IPS-18c (cell line): ENCODE results near the gene ARL8B.
A peak's percentile ranks its signal among the peaks of the same experiment; 100 is the strongest.
"Not testable (repeated sequence)": the region's sequence is repeated elsewhere in the genome, so short reads cannot be mapped to it uniquely, and the experiment has no call there.

Source experiments
- H3K4me3 ChIP-seq: 2 replicates; pipeline ENCODE4 v1.7.0; 2013; ENCODE audit warnings: low read depth, mild to moderate bottlenecking, low read length, moderate library complexity; ENCODE audit not compliant: insufficient read depth
- H3K9me3 ChIP-seq: one replicate; pipeline ENCODE4 v1.6.1; 2013; ENCODE audit warnings: mild to moderate bottlenecking, low read length, moderate library complexity; ENCODE audit not compliant: control insufficient read depth, insufficient read depth

ARL8B gene

GRCh38 chr3:5122030-5122740, at the start of gene ARL8B:
ARL8B (plus strand) TSS chr3:5122292; CDS start chr3:5122466, 174 bp downstream.
- no peaks in the 10 kb centered on the region for H3K9me3 ChIP-seq
- peak within 1 kb of the TSS; percentile 98 for H3K4me3 ChIP-seq

DNA sequence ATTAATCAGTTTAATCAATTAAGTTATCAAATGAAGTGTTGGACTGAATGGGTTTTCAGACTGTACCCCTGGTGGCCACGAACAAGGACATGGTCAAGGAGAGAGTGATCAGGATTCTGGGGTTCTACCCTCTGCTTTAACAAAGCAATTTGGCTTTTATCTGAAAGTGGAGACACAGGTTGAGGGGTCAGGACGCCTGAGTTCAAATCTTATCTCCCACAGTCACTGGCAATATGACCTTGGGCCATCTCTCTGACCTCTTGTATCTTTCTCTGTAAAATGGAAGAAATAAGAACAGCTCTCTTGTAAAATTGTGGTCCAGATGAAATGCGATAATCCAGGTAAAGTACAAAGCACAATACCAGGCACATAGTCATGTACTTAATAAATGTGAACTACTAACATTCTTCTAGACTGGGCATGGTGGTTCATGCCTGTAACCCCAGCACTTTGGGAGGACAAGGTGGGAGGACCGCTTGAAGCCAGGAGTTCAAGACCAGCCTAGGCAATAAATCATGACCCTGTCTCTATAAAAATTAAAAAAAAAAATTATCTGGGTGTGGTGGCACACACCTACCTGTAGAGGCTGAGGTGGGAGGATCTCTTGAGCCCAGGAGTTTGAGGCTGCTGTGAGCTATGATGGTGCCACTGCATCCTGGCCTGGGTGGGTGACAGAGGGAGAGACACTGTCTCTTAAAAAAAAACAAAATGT, 48.6 kb upstream of the ARL8B start:
- H3K9me3 ChIP-seq = no peaks in the 10 kb centered on the region
- no peak overlapping the region for H3K4me3 ChIP-seq

GRCh38 chr3:5078151-5078550, 43.9 kb upstream of the ARL8B start:
- Histone ChIP-seq H3K4me3 (no peak overlapping the region), H3K9me3 (peaks cover 2% of the 10 kb centered on the region)

GRCh38 chr3:5079761-5080160, 42.3 kb upstream of the ARL8B start:
- H3K4me3 ChIP-seq = no peak overlapping the region

GRCh38 chr3:5080779-5081550, 41.1 kb upstream of the ARL8B start:
- Histone ChIP-seq H3K4me3 (no peak overlapping the region), H3K9me3 (peaks cover 2% of the 10 kb centered on the region)

More at GRCh38 chr3:5079761-5080160, 42.3 kb upstream of the ARL8B start:
- peaks cover 2% of the 10 kb centered on the region for H3K9me3 ChIP-seq

DNA sequence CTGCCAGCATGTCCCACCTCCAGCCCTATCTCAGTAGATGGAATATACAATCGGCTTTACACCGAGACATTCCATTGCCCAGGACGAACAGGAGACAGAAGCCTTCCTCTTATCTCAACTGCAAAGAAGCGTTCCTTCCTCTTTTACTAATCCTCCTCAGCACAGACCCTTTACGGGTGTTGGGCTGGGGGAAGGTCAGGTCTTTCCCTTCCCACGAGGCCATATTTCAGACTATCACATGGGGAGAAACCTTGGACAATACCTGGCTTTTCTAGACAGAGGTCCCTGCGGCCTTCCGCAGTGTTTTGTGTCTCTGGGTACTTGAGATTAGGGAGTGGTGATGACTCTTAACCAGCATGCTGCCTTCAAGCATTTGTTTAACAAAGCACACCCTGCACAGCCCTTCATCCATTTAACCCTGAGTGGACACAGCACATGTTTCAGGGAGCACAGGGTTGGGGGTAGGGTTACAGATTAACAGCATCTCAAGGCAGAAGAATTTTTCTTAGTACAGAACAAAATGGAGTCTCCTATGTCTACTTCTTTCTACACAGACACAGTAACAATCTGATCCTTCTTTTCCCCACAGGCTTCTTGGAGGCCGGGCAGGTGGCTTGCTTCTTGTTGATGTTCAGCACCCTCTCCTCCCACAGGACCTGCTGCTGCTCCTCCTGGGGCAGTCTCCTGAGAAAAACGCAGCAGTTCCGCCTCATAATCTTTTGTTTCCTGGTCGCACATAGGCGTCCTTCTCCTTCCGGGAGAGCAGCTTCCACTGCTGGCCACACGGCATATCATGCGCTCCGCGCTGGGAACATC, 39.9 kb upstream of the ARL8B start:
- not testable (repeated sequence) for H3K4me3 ChIP-seq, H3K9me3 ChIP-seq

- peaks cover 2% of the 10 kb centered on the region for H3K9me3 ChIP-seq
- H3K4me3 ChIP-seq = no peak overlapping the region
These were observed 39.3 kb upstream of the ARL8B start for GRCh38 chr3:5082789-5083115.

DNA sequence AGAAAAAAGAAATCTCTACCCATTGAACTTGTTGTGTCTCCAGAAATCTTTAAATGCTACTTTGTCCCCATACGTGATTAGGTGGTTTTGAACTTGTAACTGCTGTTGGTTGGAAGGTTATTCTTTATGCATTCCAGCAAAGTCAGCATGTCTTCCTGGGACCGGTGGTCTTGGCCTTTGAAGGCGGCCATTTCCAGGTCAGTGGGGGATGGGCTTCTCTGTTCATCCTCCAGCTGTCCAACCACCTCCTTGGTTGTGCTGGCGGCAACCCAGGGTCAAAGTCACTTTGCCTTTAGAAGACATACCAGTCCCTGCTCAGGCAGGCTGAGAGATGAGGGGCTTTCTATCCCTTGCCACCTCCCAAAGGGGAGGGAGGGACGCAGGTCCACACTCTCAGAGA, 37.9 kb upstream of the ARL8B start:
- no peak overlapping the region for H3K4me3 ChIP-seq
- H3K9me3 ChIP-seq = peaks cover 2% of the 10 kb centered on the region

- H3K4me3 ChIP-seq = no peak overlapping the region
- no peaks in the 10 kb centered on the region for H3K9me3 ChIP-seq
These were observed 35.4 kb upstream of the ARL8B start for GRCh38 chr3:5086708-5087107.

DNA sequence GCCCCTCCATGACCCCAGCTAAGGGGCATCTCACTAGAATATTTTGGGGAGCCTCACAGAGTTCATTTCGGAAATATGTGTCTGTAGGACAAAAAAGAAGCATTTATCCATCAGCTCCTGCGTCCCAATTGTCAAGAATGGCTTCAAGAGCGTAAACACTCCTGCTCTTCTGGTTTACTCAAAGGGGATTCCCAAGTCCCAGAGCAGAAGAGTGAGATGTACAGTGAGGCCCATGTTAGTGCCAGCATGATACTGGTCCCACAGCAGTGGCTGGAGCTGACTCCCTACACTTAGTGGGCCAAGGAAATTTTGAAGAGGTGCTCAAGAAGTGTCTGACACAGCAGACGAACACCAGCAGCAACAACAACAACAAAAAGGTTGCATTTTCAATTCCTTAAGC, 34.9 kb upstream of the ARL8B start:
- Histone ChIP-seq H3K9me3 (no peaks in the 10 kb centered on the region), H3K4me3 (no peak overlapping the region)

DNA sequence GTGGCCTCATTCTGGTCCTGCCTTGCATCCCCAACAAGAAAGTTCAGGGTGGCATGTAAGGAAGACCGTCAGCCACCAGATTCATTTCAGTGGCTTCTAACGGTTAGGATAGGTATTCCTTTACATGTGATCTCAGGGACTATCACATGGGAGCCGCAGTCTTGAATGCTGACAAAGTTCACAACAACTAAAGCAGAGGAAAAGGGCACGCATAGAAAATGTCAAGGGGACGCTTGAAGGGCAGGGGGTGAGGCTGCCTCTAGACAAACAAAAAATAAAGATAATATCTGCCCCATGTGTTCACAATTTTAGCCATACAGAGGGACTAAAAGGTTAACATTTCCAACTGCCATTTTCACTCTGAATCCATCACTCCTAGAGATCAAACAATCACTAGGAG, 31.9 kb upstream of the ARL8B start:
- no peaks in the 10 kb centered on the region for H3K9me3 ChIP-seq
- H3K4me3 ChIP-seq = no peak overlapping the region

DNA sequence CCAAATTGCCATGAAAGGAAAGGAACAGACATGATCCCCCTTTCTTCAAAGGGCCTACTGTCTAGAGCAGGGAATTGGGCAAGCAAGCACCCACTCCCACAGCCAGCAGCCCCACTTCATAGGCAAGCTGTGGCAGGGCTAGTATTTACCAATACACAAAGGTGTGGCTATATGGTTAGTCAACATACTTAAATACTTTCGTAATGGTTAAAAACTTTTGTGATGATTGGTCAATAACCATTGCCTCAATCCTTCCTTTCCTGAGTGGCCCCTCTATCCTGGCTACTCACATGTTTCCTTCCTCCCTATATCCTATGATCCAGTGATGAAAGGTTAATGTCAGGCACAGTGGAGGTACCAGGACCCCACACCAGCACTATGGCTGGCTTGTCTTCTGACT, 30.1 kb upstream of the ARL8B start:
- Histone ChIP-seq H3K9me3 (no peaks in the 10 kb centered on the region), H3K4me3 (no peak overlapping the region)

- H3K4me3 ChIP-seq = no peak overlapping the region
- H3K9me3 ChIP-seq = no peaks in the 10 kb centered on the region
These were observed 28.4 kb upstream of the ARL8B start for GRCh38 chr3:5093731-5094130.

GRCh38 chr3:5095886-5096285, 26.2 kb upstream of the ARL8B start:
- Histone ChIP-seq H3K4me3 (peak overlapping the region; percentile 0; the same call in 1 of the 2 replicates), H3K9me3 (no peaks in the 10 kb centered on the region)

GRCh38 chr3:5096336-5097008, 25.6 kb upstream of the ARL8B start:
- Histone ChIP-seq H3K4me3 (no peak overlapping the region), H3K9me3 (no peaks in the 10 kb centered on the region)

DNA sequence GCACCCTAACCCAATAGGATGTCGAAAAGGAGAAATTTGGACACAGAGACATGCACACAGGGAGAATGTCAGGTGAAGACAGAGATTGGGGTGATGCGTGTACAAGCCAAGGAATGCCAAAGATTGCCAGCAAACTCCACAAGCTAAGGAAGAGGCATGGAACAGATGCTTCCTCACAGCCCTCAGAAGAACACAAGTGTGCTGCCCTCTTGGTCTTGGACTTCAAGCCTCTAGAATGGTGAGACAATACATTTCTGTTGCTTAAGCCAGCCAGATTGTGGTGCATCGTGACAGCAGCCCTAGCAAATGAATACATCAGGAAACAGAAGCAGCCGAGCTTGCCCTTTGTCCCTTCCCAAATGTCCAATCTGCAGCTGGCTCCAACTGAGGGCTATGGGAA, 23.7 kb upstream of the ARL8B start:
- Histone ChIP-seq H3K4me3 (no peak overlapping the region), H3K9me3 (no peaks in the 10 kb centered on the region)

DNA sequence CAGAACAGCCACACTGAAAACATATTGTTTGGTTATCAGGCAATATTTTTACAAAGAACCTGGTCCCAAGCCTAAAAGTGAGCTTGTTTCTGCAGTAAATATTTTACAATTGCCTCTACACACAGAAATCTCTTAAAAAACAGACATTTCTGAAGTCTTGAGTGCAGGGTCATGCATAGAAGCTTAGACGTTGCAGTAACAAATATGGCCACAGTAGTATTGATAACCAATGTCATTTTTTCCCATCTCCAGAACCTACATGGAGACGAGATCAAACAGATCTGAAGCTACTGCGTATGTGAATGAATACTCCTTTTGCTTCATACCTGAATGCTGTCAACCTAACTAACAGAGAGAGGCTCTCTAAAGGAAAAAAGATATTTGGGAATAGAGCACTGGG, 19.6 kb upstream of the ARL8B start:
- Histone ChIP-seq H3K9me3 (no peaks in the 10 kb centered on the region), H3K4me3 (no peak overlapping the region)
